Frontal cortex (tissue), 4 donors: ENCODE data around the gene HMGA1. TPM values are rescaled to one million over a fixed set of nuclear protein-coding genes. Genes with fewer than 3 reads are reported as not detected.
"Not testable (repeated sequence)": the region's sequence is repeated elsewhere in the genome, so short reads cannot be mapped to it uniquely, and the experiment has no call there.

ENCODE experiments used
- DNase-seq, 2 donors: peaks; one replicate each; pipeline ENCODE4 v3.0.0; 2012; ENCODE audit warnings: low spot score in 2 of 2
- FAIRE-seq: peaks from 2 replicates; lab custom pipeline; 2012; peaks lifted over from hg19 to GRCh38; lab: Jason Lieb, UNC
- total RNA-seq: library from RNA; depleted of rRNA; stranded (reverse); fragments of >200 nt; gene quantifications from one replicate; pipeline ENCODE4 v1.2.3, GENCODE V29; 2014
- donor health status: control.
- donor health status: control.
- donor health status: control.

HMGA1 gene
- total RNA-seq, 1 donor from 2014 or later: 24.5 TPM

GRCh38 chr6:34238585-34239499 lies 2.2 kb downstream of the HMGA1 start:
- FAIRE-seq (no peak), DNase-seq (peak; percentile 15 to 42)

- FAIRE-seq (no peak), DNase-seq (peak in 1 of 2 donors; percentile 5)
These were observed 2.8 kb downstream of the HMGA1 start for GRCh38 chr6:34239500-34239825.

- DNase-seq (peak; percentile 1 to 9), FAIRE-seq (no peak)
These were observed 3.2 kb downstream of the HMGA1 start for GRCh38 chr6:34239893-34240292.

- no peak for FAIRE-seq
- DNase-seq: peak; percentile 6 to 11
These were observed 3.9 kb downstream of the HMGA1 start for GRCh38 chr6:34240329-34241248.

GRCh38 chr6:34241351-34242215 lies 4.9 kb downstream of the HMGA1 start:
- DNase-seq (peak in 1 of 2 donors; percentile 8), FAIRE-seq (no peak)

GRCh38 chr6:34242252-34243130 lies 5.8 kb downstream of the HMGA1 start:
- DNase-seq (peak in 1 of 2 donors; percentile 16), FAIRE-seq (no peak)

- FAIRE-seq (no peak), DNase-seq (no peak)
These were observed 6.6 kb downstream of the HMGA1 start for GRCh38 chr6:34243131-34243771.

GRCh38 chr6:34243901-34244884 lies 7.5 kb downstream of the HMGA1 start:
- DNase-seq: peak in 1 of 2 donors; percentile 84

GRCh38 chr6:34245032-34245760 lies 8.5 kb downstream of the HMGA1 start:
- FAIRE-seq, DNase-seq: not testable (repeated sequence)

More at GRCh38 chr6:34243901-34244884, 7.5 kb downstream of the HMGA1 start:
- FAIRE-seq: no peak

- FAIRE-seq, DNase-seq: not testable (repeated sequence)
These were observed 9.1 kb downstream of the HMGA1 start for GRCh38 chr6:34245761-34246140.

GRCh38 chr6:34246249-34246562 lies 9.5 kb downstream of the HMGA1 start:
- DNase-seq: no peak
- no peak for FAIRE-seq

- DNase-seq: peak in 1 of 2 donors; percentile 16
- FAIRE-seq: no peak
These were observed 10.1 kb downstream of the HMGA1 start for GRCh38 chr6:34246563-34247391.

GRCh38 chr6:34247481-34248197 lies 11.0 kb downstream of the HMGA1 start:
- DNase-seq (no peak), FAIRE-seq (no peak)

GRCh38 chr6:34248198-34248726 lies 11.6 kb downstream of the HMGA1 start:
- DNase-seq: peak in 1 of 2 donors; percentile 61
- FAIRE-seq: no peak
